Amniotic epithelial cell (primary cell): Measurements from ENCODE around the gene ACTN4.
A peak's percentile ranks its signal among the peaks of the same experiment; 100 is the strongest.

Experiments
- DNase-seq: peaks from one replicate; pipeline ENCODE4 v3.0.0-alpha.2; 2010; ENCODE audit warnings: low read depth

ACTN4 gene

GRCh38 chr19:38695832-38696728 lies 48.6 kb downstream of the ACTN4 start:
- no peak for DNase-seq

GRCh38 chr19:38696729-38697055 lies 49.2 kb downstream of the ACTN4 start:
- DNase-seq, result no peak

- no peak for DNase-seq
These were observed 49.7 kb downstream of the ACTN4 start for GRCh38 chr19:38697197-38697596.

- no peak for DNase-seq
These were observed 50.2 kb downstream of the ACTN4 start for GRCh38 chr19:38697641-38698071.

GRCh38 chr19:38698225-38699026 lies 51.0 kb downstream of the ACTN4 start:
- peak; percentile 34 for DNase-seq

- DNase-seq, result no peak
These were observed 51.5 kb downstream of the ACTN4 start for GRCh38 chr19:38699027-38699346.

- DNase-seq, result no peak
These were observed 52.3 kb downstream of the ACTN4 start for GRCh38 chr19:38699647-38700349.

GRCh38 chr19:38700350-38700901 lies 53.0 kb downstream of the ACTN4 start:
- DNase-seq, result no peak

GRCh38 chr19:38700902-38701454 lies 53.5 kb downstream of the ACTN4 start:
- DNase-seq, result no peak

- DNase-seq, result peak; percentile 71
These were observed 54.1 kb downstream of the ACTN4 start for GRCh38 chr19:38701455-38702063.

GRCh38 chr19:38702278-38702677 lies 54.8 kb downstream of the ACTN4 start:
- DNase-seq, result no peak

GRCh38 chr19:38703509-38703908 lies 56.1 kb downstream of the ACTN4 start:
- no peak for DNase-seq

GRCh38 chr19:38704488-38705026 lies 57.1 kb downstream of the ACTN4 start:
- DNase-seq, result no peak

- no peak for DNase-seq
These were observed 58.0 kb downstream of the ACTN4 start for GRCh38 chr19:38705197-38706019.

GRCh38 chr19:38706792-38707511 lies 59.5 kb downstream of the ACTN4 start:
- no peak for DNase-seq

- peak; percentile 52 for DNase-seq
These were observed 60.2 kb downstream of the ACTN4 start for GRCh38 chr19:38707512-38708114.

GRCh38 chr19:38708413-38709024 lies 61.1 kb downstream of the ACTN4 start:
- no peak for DNase-seq

- DNase-seq, result no peak
These were observed 61.7 kb downstream of the ACTN4 start for GRCh38 chr19:38709119-38709518.
